ENCODE measurements around the gene PIM1.
A peak's percentile ranks its signal among the peaks of the same experiment; 100 is the strongest.
"Not testable (repeated sequence)": the region's sequence is repeated elsewhere in the genome, so short reads cannot be mapped to it uniquely, and the experiment has no call there.

The PIM1 gene

GRCh38 chr6:37194886-37195285 is 24.9 kb downstream of the PIM1 start:
- DNase-seq = not testable (repeated sequence)

DNA sequence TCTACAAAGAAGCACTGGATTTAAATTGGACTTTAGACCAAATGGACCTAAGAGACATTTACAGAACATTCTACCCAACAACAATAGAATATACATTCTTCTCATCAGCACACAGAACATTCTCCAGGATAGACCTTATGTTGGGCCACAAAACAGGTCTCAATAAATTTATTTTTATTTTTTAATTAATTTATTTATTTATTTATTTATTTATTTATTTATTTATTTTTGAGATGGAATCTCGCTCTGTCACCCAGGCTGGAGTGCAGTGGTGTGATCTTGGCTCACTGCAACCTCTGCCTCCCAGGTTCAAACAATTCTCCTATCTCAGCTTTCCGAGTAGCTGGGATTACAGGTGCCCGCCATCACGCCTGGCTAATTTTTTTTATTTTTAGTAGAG is 26.5 kb downstream of the PIM1 start:
- not testable (repeated sequence) for DNase-seq

DNA sequence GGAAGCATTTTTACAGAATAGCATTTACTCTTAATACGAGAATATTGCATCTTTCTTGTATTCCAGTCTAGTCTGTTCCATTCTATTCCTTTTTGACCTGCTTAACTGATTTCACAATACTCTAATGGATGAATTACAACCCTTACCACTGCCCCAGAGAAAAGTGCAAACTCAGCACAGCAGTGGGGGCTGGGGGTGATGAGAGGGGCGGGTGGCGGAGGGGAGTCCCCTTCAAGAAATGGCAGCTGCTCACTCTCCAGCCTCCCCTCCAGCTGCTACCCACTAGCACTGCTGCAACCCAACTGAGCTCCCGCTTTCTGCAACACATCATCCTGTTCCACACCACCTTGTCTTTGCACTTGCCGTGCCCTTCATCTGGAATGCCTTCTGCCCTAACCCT is 30.1 kb downstream of the PIM1 start:
- no peak for DNase-seq

GRCh38 chr6:37201726-37202125 is 31.8 kb downstream of the PIM1 start:
- DNase-seq = no peak

GRCh38 chr6:37202788-37203491 is 33.0 kb downstream of the PIM1 start:
- DNase-seq = no peak

GRCh38 chr6:37204014-37204751 is 34.2 kb downstream of the PIM1 start:
- DNase-seq = no peak

DNA sequence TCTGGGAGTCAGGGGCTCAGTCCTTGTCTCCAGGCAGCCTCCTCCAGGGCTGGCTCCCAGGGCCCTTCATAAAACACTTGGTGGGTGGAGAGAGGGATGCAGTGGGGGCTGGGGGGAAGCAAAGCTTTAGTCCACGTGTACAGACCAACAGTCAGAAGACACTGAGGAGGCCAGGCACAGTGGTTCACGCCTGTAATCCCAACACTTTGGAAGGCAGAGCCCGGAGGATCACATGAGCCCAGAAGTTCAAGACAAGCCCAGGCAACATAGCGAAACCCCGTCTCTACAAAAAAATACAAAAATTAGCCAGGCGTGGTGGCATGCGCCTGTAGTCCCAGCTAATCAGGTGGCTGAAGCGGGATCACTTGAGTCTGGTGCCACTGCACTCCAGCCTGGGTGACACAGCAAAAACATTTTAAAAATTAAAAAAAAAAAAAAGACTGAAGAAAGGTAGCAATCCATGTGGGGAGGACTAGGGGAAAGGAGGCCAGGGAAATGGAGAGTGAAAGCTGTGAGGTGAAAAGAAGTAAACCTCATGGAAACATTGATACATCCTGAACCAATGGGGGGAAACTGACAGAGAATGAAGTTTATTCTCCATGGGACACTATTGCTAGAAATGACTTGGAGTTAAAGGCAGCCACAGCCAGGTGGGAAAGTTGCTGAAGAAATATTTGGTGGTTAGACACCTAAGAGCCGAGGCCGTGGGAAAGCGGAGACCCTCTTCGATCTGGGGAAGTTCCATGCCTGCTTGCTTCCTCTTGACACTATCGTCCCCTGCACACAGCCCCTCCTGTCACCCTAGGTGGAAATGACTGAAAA is 35.4 kb downstream of the PIM1 start:
- no peak for DNase-seq

DNA sequence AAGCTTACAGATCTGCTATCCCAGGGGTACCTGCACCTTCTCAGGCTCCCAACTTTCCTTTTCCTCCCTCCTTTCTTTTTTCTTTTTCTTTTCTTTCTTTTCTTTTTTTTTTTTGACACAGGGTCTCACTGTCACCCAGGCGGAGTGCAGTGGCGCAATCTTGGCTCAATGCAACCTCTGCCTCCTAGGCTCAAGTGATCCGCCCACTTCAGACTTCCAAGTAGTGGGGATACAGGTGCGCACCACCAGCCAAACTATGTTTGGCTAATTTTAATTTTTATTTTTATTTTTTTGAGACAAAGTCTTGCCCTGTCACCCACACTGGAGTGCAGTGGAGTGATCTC is 36.0 kb downstream of the PIM1 start:
- DNase-seq = no peak

DNA sequence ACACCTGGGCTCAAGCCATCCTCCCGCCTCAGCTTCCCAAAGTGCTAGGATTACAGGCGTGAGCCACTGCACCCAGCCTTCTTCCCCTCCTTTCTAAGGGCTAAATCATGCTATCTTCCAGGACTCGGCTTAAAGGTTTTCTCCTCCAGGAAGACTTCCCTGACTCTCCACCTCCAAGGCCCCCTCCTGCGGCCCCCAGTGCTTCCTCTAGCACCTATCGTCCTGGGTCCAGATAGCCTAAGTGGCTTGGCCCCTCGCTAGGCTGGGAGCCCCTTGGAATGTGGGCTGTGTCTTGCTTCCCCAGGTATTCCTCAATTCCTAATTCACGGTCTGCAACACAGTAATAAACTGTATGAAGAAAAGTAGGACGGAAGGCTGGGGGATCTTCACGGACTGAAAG is 36.7 kb downstream of the PIM1 start:
- DNase-seq = no peak

DNA sequence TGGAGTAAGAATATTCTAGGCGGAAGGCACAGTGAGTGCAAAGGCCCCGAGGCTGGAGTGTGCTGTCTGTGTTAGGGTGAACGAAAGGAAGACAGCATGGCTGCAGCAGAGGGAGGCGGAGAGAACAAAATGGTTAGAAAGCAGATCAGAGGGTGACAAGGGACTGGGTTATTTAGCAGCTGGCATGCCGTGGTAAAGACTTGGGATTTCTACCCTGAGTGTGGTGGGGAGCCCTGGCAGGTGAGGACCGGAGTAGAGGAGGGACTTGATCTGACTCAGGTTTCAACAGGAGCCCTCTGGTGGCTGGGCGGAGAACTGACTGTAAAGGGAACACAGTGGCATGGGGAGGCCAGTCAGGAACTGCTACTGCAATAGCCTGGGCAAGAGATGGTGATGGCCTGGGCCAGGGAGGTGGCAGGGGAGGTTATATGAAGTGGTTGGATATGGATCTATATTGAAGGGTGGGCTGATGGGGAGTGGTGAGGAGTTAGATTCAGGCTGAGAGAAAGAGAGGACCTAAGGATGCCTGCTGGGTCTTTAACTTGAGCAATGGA is 38.0 kb downstream of the PIM1 start:
- peak; percentile 63 to 81 for DNase-seq

DNA sequence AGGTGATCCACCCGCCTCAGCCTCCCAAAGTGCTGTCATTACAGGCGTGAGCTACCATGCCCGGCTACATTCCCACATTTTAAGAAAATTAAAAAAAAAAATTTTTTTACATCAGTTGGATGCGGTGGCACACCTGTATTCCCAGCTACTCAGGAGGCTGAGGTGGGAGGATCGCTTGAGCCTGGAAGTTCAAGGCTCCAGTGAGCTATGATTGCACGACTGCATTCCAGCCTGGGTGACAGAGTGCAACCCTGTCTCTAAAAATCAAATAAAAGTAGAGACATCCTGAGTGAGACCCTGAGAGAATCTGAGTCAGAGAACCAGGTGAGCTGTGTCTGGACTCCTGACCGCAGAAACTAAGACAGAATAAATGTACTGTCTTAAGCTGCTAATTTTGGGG is 38.8 kb downstream of the PIM1 start:
- no peak for DNase-seq

DNA sequence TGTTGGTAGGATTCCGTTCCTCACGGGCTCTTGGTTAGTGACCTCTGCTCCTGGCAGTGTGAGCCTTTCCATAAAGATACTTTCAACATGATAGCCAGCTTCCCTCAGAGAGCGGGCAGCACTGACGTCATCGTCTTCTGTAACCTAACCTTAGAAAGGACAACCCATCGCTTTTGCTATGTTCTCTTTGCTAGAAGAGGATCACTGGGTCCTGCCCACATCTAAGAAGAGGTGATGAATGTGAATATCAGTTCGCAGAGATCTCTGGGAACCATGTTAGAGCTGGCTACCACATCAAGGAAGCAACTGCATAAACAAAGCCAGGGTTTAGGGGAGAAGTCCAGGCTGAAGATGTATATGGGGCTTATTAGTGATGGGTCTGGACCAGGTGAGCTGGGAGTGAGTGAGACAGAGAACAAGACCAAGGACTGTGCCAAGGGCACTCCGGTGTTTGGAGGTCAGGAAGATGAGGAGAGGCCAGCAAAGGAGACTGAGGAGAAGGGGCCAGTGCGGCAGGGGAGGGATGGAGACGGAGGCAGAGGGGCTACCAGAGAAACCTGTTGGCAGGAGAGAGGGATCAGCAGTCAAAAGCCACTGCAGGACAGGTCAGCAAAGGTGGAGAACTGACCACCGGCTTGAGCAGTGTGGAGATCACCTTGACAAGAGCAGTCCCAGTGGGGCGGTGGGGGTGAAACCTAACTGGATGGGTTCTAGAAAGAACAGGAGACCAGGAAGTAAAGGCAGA is 39.7 kb downstream of the PIM1 start:
- DNase-seq = no peak

DNA sequence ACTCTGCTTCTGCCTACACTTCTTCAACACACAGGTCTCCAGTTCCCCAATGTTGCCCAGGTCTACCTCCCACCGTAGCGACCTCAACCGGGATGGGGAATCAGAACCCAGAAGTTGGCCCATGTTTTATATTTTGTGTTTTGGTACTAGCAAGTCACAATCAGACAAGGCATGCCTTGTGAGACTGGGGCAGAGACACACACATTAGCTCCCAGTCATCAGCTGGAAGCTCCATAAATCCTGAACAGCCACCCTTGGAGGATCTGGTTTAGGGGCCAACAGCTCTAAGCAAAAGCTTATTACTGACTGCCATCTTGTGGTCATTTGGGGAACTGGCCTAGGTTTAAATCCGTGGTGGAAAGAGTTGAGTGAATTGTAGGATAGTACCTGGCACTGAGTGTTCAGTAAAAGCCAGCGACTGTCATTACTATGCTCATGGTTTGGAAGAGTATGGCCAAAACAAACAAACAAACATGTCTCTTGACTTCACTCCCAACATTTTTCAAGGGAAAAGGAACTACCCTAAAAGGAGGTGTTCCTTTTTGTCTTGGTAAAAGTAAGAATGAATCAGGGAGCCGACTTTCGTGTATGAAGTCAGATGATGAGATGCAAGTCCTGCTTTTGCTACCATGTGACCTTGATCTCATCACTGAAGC is 40.5 kb downstream of the PIM1 start:
- peak; percentile 72 to 78 for DNase-seq

DNA sequence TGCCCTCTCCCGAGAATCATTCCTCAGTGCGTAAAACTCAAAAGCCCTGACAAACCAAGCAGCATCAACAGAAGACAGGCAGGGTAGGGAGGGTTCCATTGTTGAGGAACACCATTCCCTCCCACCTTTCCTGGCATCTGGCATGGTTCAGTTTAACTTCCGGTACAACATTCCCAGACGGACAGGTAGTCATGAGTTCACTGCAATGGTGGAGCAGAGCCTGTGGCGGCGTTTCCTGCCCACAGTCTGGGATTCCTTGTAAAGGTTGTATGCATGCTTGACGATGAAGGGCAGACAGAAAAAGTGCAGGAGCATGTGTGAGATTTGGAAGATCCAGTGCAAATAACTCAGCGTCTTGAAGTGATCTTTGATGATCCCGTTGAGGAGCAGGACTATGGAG is 42.3 kb downstream of the PIM1 start:
- DNase-seq = no peak

- no peak for DNase-seq
These were observed 48.1 kb downstream of the PIM1 start for GRCh38 chr6:37218061-37218460.

DNA sequence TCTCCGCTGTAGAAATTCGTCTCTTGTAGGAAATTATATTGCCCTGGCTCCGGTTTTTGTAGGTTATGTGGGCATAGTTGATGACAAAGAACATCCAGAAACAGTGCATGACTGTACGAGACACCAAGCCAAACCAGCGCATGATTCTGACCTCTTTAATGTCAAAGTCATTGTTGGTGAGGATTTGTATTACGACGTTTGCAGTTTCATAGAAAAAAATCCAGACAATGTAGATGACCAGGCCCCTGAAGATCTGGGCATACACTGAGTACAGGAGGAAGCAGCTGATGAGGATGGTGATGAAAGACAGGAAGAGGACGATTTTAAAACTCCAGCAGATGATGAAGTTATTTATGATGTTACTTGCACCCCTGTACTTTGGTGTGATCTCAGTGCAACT is 48.6 kb downstream of the PIM1 start:
- DNase-seq = no peak

DNA sequence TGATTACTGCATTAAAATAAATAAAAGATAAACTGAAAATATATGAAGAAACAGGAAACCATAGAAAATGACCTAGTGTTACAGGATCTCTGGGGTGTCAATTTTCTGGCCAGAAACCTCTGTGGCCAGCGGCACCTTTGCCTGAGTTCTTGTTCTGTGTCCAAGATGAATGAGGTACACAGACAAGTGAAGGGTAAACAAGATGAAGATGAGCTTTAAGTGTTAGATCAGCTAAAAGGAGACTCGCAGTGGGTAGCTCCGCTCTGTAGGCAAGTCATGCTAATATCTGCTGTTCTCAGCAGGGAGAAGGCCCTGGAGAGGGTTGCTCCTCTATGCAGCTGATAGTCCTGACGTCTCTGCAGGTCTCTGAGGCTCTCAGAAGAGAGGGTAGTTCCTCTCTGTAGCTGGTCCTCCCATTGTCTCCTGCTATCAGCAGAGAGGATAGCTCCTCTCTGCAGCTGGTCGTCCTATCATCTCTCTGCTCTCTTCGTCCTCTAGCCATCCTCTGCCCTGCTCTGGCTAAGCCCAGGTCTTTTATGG is 51.7 kb downstream of the PIM1 start:
- no peak for DNase-seq

DNA sequence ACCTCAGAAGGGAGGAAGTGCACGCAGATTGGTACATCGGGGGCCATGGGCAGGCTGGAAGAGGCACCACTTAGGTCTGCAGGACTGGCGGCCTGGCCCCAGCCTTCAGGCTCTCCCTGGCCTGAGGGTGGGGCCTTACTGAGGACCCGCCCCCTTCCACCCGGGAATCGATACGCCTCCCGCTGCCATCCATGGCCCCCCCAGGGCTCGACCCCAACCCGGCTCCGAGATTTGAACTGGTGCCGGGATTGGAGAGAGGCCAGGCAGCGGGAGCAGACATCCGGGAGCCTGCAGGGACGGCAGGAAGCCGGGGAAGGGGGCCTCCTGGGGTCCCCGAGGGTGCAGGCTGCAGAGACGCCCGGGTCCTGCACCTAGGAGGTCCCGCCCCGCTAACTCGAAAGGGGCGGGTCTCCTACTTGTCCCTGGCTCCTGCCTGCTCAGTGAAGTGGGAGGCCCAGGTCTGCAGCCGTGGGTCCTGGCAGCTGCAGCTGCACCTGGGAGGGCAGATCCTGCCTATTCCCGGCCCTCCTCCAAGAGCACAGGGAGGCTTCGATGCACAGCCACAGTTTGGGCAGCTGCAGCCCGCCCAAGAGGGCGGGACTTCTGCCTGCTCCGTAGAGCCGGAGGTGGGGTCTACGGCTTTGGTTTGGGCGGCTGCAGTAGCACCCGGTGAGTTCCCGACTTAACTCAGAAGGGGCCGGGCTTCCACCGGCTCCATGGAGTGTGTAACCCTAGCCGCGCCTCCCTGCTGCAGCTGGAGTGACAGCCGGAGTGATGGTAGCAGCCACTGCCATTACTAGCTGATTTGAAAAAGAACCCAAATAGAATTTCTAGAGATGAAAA is 52.4 kb downstream of the PIM1 start:
- DNase-seq = peak; percentile 99 to 100

DNA sequence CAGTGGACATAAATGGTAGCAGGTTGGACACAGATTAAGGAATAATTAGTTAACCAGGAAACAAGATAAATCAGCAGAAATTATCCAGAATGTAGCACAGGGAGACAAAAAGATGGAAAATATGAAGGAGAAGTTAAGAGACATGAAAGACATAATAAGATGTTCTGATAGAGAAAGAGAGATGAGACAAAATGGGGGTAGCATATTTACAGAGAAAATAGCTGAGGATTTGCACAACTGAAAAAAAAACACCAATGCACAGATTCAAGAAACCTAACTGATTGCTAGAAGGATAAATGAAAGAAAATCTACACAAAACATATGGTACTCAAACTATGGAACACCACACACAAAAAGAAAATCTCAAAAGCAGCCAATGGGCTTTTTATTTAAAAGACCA is 53.0 kb downstream of the PIM1 start:
- DNase-seq = no peak

All from SHP77 (cell line).